Right kidney (tissue), 1 donor: ENCODE data around the gene TNFRSF11A.

Source experiments
- DNase-seq: peaks from one replicate; pipeline ENCODE4 v3.0.0-alpha.2; 2016

Gene TNFRSF11A

GRCh38 chr18:62420513-62421209, 95.6 kb downstream of the TNFRSF11A start:
- no peak for DNase-seq

GRCh38 chr18:62425465-62426190, 100.5 kb downstream of the TNFRSF11A start:
- peak; percentile 76 for DNase-seq

- DNase-seq = no peak
These were observed 101.0 kb downstream of the TNFRSF11A start for GRCh38 chr18:62426191-62426488.

GRCh38 chr18:62432176-62432575, 107.1 kb downstream of the TNFRSF11A start:
- no peak for DNase-seq

- no peak for DNase-seq
These were observed 109.7 kb downstream of the TNFRSF11A start for GRCh38 chr18:62434798-62435197.

GRCh38 chr18:62435435-62436031, 110.4 kb downstream of the TNFRSF11A start:
- no peak for DNase-seq

GRCh38 chr18:62436636-62437234, 111.6 kb downstream of the TNFRSF11A start:
- DNase-seq = no peak

GRCh38 chr18:62437235-62438017, 112.3 kb downstream of the TNFRSF11A start:
- DNase-seq = no peak

- DNase-seq = no peak
These were observed 112.9 kb downstream of the TNFRSF11A start for GRCh38 chr18:62438018-62438329.

- DNase-seq = no peak
These were observed 113.3 kb downstream of the TNFRSF11A start for GRCh38 chr18:62438402-62438801.

- DNase-seq = no peak
These were observed 113.8 kb downstream of the TNFRSF11A start for GRCh38 chr18:62438866-62439265.
